GF-D8 (cell line): Measurements from ENCODE around the gene MYO15A.

Source experiments
- DNase-seq: peaks from one replicate; lab custom pipeline; 2025; lab: John Stamatoyannopoulos, UW

The MYO15A gene

GRCh38 chr17:18108401-18109312 is at the start of gene MYO15A:
Gene MYO15A, plus strand, starts transcription at chr17:18108756. Its CDS starts 10,045 bp downstream, at chr17:18118801.
- no peak for DNase-seq

GRCh38 chr17:18059283-18059682 is 49.3 kb upstream of the MYO15A start:
- no peak for DNase-seq

- DNase-seq = no peak
Measured at GRCh38 chr17:18064053-18064452, 44.5 kb upstream of the MYO15A start.

- DNase-seq = no peak
Measured at GRCh38 chr17:18065546-18065945, 43.0 kb upstream of the MYO15A start.

GRCh38 chr17:18066866-18067265 is 41.7 kb upstream of the MYO15A start:
- no peak for DNase-seq

DNA sequence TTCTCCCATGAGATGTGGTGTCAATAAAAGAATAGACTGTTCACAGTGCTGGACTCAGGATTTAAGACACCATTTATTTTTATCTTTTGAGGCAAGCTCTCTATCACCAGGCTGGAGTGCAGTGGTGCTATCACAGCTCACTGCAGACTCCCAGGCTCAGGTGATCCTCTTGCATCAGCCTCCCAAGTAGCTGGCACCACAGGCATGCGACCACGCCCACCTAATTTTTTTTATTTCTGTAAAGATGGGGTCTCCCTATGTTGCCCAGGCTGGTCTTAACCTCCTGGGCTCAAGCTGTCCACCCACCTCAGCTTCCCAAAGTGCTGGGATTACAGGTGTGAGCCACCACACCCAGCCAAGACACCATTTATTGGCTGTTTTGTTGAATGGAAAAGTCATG is 39.5 kb upstream of the MYO15A start:
- DNase-seq = no peak

GRCh38 chr17:18070861-18071340 is 37.7 kb upstream of the MYO15A start:
- no peak for DNase-seq

- DNase-seq = no peak
Measured at GRCh38 chr17:18071751-18072150, 36.8 kb upstream of the MYO15A start.

- no peak for DNase-seq
Measured at GRCh38 chr17:18074566-18075272, 33.8 kb upstream of the MYO15A start.

GRCh38 chr17:18076936-18077335 is 31.6 kb upstream of the MYO15A start:
- DNase-seq = no peak

DNA sequence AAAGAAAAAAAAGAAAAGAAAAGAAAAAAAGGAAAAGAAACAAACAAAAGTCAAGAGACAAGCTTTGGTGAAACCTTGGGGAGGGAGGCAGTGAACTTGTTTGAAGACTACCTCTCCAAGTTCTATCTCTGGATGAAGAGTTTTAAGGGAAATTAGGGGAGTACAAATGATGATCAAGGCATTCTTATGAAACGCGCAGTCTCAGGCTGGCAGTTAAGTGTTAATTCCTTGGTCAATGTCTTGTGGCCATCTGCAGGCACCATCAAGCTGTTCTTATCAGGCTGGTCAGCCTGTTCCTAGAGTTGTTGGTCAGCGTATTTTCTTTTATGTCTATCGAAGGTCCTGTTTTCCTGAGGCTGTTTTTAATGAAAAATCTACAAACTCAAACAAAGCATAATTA is 29.0 kb upstream of the MYO15A start:
- DNase-seq = no peak

DNA sequence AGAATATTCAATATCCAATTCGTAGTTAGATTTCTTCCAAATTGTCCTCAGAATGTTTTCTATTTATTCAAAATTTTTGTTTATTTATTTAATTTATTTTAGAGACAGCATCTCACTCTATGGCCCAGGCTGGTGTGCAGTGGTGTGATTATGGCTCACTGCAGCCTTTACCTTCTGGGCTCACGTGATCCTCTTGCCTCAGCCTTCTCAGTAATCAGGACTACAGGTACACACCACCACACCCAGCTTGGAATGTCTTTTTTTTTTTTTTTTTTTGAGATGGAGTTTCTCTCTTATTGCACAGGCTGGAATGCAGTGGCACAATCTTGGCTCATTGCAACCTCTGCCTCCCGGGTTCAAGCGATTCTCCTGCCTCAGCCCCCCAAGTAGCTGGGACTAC is 24.3 kb upstream of the MYO15A start:
- no peak for DNase-seq

- DNase-seq = peak; percentile 15
Measured at GRCh38 chr17:18087610-18088491, 20.7 kb upstream of the MYO15A start, which contains the start of gene DRG2. Gene DRG2, plus strand, starts transcription at chr17:18087948. Its CDS starts 76 bp downstream, at chr17:18088024.

DNA sequence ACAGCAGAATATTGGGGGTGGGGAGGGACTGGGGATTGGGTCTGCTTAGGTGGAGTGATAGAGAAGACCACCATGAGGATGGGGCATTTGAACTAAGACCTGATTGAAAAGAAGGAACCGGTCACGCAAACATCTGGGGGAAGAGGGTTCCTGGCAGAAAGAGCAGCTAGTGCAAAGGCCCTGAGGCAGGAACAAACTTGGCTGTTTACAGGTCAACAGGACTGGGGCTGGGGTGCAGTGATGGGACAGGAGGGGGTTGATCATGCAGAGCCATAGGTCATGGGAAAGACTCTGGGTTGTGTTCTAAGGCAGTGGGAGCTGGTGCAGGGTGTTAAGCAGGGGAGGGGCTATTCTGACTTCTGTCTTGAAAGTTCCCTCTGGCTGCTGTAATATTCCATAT is 18.9 kb upstream of the MYO15A start:
- no peak for DNase-seq

GRCh38 chr17:18093616-18094408 is 14.7 kb upstream of the MYO15A start:
- no peak for DNase-seq

DNA sequence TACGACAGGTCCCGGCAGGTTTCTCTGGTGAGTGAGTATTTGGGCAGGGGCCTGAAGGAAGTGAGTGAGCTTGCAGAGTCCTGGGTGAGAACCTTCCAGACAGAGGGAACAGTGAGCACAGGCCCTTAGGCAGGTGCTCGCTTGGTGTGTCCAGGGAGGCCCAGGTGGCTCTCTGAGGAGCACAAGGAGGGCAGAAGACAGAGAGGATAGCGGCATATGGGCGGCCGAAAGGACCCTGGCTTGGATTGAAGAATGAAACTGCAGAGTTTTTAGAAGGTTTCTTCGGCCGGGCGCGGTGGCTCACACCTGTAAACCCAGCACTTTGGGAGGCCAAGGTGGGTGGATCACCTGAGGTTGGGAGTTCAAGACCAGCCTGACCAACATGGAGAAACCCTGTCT is 14.1 kb upstream of the MYO15A start:
- DNase-seq = no peak

DNA sequence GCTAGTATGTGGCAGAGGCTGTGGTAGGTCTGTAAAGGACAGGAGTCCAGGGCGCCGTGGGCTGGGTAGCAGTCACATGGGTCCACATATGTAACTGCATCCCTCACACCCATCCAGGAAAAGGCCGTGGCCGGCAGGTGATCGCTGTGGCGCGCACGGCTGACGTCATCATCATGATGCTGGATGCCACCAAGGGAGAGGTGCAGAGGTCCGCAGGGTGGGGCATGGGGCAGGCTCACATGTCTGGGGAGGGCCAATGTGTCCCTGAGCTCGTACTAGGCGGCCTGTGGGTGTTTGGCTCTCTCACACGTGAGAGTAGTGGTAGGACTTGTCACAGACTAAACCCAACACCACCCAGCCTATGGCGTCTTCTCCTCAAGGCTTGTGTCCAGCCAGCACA is 9.0 kb upstream of the MYO15A start:
- DNase-seq = no peak

DNA sequence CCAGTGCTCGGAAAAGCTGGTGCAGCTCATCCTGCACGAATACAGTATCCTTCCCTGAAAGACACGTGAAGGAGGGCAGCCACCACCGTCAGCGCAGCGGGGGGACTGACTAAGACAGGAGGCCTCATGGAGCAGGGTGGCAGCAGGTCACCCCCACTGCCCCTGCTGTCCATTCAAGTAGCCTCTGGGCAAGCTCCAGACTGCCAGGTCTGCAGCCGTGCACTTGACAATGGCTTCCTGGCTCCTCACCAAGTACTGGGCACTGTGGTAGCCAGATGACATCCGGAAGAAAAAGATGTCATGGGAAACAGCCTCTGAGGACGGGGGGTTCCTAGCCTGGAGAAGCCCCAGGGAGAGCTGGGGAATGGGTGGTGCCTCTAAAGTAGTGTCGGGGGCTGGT is 7.9 kb upstream of the MYO15A start:
- no peak for DNase-seq

DNA sequence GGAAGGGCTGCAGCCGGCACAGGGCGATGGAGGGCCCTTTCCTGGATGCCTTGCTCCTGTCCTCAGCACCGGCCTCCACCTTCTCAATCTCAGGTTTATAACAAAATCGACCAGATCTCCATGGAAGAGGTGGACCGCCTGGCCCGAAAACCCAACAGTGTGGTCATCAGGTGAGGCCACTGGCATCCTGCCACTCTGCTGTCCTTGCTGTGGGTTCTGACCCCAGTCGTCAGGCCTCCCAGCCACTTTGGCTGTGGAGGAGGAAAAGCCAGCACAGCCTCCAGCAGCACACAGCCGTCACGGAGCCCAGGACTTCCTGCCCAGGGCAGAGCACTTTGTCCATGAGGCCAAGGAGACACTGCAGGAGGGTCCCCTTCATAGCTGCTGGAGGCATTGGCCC is 6.7 kb upstream of the MYO15A start:
- DNase-seq = no peak

DNA sequence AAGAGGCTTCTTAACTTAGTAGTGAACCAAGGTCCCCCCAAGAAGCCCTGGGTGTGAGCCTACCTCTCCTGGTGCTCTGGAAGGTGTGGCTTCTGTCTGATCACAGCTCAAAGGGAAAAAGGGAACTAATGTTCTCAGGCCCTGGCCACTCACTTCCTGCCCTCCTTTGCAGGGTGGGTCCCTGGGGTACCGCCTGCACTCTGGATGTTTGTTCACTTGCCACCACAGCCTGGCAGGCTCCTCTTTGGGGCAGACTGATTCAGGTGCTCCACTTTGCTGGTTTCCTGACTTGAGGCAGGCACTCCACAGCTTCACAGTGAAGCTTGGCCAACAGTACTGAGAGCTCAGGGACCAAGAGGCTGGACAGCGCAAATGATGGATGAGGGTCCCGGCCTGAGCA is 5.9 kb upstream of the MYO15A start:
- peak; percentile 18 for DNase-seq

DNA sequence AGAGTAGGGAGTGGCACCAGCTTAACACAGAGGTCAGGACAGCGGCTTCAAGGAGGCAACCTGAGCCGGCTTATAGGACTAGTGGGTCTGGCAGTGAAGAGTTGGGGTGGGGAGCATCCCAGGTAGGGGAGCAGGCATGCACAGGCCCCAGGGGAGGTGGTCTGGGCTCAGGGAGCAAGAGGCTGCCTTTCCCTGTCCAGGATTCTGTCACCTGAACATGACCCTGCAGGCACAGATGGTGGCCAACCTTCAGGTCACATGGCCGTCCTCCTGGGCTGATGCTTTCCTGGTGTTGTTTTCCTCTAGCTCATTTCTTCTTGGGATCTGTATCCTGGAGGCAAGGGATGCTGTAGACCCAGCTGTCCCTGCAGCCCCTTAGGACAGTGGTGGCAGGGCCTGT is 3.5 kb upstream of the MYO15A start:
- no peak for DNase-seq
